ENCODE measurements around the gene PTOV1. TPM values are rescaled to one million over a fixed set of nuclear protein-coding genes. Genes with fewer than 3 reads are reported as not detected.

Gene PTOV1
- total and polyA plus RNA-seq, 10 of the 15 experiments (the other 5 are each of a cell fraction or from before 2014, with no cell fraction given) = 3.2 to 83.5 (median 22.3) TPM

DNA sequence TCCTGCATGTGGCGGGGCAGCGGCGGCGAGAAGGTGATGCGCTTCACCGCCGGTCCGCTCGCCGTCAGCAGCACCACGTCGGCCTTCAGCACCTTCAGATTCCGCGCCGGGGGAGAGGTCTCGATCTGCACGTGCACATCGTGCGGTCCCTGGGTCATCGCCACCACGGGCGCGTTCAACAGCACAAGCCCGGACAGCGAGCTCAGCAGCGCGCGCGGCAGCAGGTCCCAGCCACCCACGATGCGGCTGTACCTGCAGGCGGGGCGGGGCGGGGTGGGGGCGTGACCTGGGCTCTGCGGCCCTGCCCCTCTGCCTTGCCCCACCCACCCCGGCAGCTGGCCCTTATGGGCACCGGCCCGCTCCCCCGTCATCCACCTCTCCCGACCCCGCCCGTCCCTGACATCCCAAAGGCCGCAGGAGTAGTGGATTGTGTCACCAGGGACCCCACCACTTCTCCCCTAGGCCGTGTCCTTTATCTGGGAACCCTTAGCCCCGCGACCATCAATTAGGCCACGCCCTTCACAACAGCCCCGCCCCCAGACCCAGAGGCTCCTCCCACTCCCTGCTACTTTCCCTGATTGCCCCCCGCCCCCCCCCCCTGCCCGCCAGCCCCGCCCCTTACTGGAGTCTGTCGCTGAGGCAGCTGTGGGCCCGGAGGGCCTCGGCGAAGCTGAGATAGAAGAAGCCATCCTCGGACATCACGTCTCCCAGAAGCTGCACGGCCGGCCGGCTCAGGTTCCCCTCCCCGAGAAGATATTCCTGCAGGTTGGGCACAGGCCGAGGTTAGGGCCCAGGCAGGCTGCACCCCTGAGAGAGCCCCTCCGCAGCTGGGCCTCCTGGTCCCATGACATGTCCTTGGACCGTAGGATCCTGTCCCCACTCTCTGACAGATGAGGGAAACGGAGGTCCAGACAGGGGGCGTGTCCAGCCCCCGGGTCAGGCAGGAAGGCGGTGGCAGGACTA is 39.7 kb downstream of the PTOV1 start (continued):
- TF ChIP-seq, protein P1, sequence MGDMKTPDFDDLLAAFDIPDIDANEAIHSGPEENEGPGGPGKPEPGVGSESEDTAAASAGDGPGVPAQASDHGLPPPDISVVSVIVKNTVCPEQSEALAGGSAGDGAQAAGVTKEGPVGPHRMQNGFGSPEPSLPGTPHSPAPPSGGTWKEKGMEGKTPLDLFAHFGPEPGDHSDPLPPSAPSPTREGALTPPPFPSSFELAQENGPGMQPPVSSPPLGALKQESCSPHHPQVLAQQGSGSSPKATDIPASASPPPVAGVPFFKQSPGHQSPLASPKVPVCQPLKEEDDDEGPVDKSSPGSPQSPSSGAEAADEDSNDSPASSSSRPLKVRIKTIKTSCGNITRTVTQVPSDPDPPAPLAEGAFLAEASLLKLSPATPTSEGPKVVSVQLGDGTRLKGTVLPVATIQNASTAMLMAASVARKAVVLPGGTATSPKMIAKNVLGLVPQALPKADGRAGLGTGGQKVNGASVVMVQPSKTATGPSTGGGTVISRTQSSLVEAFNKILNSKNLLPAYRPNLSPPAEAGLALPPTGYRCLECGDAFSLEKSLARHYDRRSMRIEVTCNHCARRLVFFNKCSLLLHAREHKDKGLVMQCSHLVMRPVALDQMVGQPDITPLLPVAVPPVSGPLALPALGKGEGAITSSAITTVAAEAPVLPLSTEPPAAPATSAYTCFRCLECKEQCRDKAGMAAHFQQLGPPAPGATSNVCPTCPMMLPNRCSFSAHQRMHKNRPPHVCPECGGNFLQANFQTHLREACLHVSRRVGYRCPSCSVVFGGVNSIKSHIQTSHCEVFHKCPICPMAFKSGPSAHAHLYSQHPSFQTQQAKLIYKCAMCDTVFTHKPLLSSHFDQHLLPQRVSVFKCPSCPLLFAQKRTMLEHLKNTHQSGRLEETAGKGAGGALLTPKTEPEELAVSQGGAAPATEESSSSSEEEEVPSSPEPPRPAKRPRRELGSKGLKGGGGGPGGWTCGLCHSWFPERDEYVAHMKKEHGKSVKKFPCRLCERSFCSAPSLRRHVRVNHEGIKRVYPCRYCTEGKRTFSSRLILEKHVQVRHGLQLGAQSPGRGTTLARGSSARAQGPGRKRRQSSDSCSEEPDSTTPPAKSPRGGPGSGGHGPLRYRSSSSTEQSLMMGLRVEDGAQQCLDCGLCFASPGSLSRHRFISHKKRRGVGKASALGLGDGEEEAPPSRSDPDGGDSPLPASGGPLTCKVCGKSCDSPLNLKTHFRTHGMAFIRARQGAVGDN (IDR thresholded peaks at IDR 0.05) = peak; percentile 87; the same call in 1 of the 2 replicates
- TF ChIP-seq JUND (IDR thresholded peaks at IDR 0.05; ENCODE audit: low read depth, low read length) = no peak
- no peak for TF ChIP-seq ZNF384 (IDR thresholded peaks at IDR 0.05; ENCODE audit: borderline replicate concordance, low read depth, low read length)
- TF ChIP-seq PAX5 (IDR thresholded peaks at IDR 0.05; ENCODE audit: borderline replicate concordance, low read depth, low read length) = 0 out of 2 replicates have a peak, but pooled peaks have one; percentile 5
- no peak for TF ChIP-seq TCF3 (IDR thresholded peaks at IDR 0.05; ENCODE audit: borderline replicate concordance, insufficient read depth, low read depth, low read length)
- no peak for TF ChIP-seq ZZZ3 (IDR thresholded peaks at IDR 0.05; ENCODE audit: control insufficient read depth, insufficient read length, low read depth)
- peak; percentile 70; the same call in 1 of the 2 replicates for TF ChIP-seq NBN (IDR thresholded peaks at IDR 0.05)
- TF ChIP-seq EGR1 (IDR thresholded peaks at IDR 0.05; ENCODE audit: borderline replicate concordance in 1 of 2, low read depth in 2 of 2, low read length in 2 of 2) = peak in 1 of 2 experiments; percentile 45; a peak in 1 of 3 replicates
- TF ChIP-seq MEF2A (IDR thresholded peaks at IDR 0.05; ENCODE audit: insufficient read depth, low read depth, low read length) = no peak
- no peak; the same call in 1 of the 2 replicates for TF ChIP-seq MXI1 (IDR thresholded peaks at IDR 0.05; ENCODE audit: low read depth, low read length)
- no peak; the same call in 1 of the 2 replicates for TF ChIP-seq SMARCA5 (IDR thresholded peaks at IDR 0.05)
- no peak for TF ChIP-seq CEBPB (IDR thresholded peaks at IDR 0.05; ENCODE audit: borderline replicate concordance in 1 of 2, low read depth in 2 of 2, low read length in 2 of 2)
- TF ChIP-seq HCFC1 (IDR thresholded peaks at IDR 0.05; ENCODE audit: low read length) = no peak
- TF ChIP-seq SPI1 (IDR thresholded peaks at IDR 0.05; ENCODE audit: borderline replicate concordance, insufficient read depth, low read depth, low read length) = no peak
- no peak for TF ChIP-seq YBX1 (IDR thresholded peaks at IDR 0.05)
- TF ChIP-seq PAX8 (IDR thresholded peaks at IDR 0.05) = no peak
- no peak for TF ChIP-seq ZNF274 (IDR thresholded peaks at IDR 0.05; ENCODE audit: insufficient read depth, insufficient read length)
- TF ChIP-seq RB1 (IDR thresholded peaks at IDR 0.05; ENCODE audit: borderline replicate concordance) = peak; percentile 46; the same call in 1 of the 2 replicates
- peak; percentile 97 for TF ChIP-seq HDGF (IDR thresholded peaks at IDR 0.05)
- peak; percentile 70 for TF ChIP-seq POLR2A (IDR thresholded peaks at IDR 0.05; ENCODE audit: low read depth, low read length)
- TF ChIP-seq, protein P2, sequence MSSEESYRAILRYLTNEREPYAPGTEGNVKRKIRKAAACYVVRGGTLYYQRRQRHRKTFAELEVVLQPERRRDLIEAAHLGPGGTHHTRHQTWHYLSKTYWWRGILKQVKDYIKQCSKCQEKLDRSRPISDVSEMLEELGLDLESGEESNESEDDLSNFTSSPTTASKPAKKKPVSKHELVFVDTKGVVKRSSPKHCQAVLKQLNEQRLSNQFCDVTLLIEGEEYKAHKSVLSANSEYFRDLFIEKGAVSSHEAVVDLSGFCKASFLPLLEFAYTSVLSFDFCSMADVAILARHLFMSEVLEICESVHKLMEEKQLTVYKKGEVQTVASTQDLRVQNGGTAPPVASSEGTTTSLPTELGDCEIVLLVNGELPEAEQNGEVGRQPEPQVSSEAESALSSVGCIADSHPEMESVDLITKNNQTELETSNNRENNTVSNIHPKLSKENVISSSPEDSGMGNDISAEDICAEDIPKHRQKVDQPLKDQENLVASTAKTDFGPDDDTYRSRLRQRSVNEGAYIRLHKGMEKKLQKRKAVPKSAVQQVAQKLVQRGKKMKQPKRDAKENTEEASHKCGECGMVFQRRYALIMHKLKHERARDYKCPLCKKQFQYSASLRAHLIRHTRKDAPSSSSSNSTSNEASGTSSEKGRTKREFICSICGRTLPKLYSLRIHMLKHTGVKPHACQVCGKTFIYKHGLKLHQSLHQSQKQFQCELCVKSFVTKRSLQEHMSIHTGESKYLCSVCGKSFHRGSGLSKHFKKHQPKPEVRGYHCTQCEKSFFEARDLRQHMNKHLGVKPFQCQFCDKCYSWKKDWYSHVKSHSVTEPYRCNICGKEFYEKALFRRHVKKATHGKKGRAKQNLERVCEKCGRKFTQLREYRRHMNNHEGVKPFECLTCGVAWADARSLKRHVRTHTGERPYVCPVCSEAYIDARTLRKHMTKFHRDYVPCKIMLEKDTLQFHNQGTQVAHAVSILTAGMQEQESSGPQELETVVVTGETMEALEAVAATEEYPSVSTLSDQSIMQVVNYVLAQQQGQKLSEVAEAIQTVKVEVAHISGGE (CRISPR knock-in tag; IDR thresholded peaks at IDR 0.05) = no peak
- TF ChIP-seq ZNF217 (IDR thresholded peaks at IDR 0.05) = no peak
- TF ChIP-seq SMAD1 (IDR thresholded peaks at IDR 0.05; ENCODE audit: low read depth, partially characterized antibody) = no peak
- peak; percentile 2 for TF ChIP-seq SP1 (IDR thresholded peaks at IDR 0.05; ENCODE audit: low read depth, low read length)

All from GM12878 (cell line).